Measurements from ENCODE around the gene USP1. TPM values are rescaled to one million over a fixed set of nuclear protein-coding genes. Genes with fewer than 3 reads are reported as not detected.

USP1 gene
- total and polyA plus RNA-seq, 10 of the 15 experiments (the other 5 are each of a cell fraction or from before 2014, with no cell fraction given) = 25.6 to 77.9 (median 48.1) TPM

- Histone ChIP-seq H3K9me3 (replicated peaks; ENCODE audit: control insufficient read depth, insufficient read depth, low read length) (no peaks in the 10 kb centered on the region), H2AFZ (ENCODE audit: control insufficient read depth, low read depth, low read length) (no peak overlapping the region), H3K4me2 (ENCODE audit: control insufficient read depth, insufficient read depth) (no peak overlapping the region), H4K20me1 (ENCODE audit: control insufficient read depth, insufficient read depth) (no peaks in the 10 kb centered on the region), H3K4me1 (ENCODE audit: control insufficient read depth, insufficient read depth, low read length) (no peaks in the 10 kb centered on the region), H3K4me3 (no peak overlapping the region), H3K27me3 (replicated peaks in 1 of 2; ENCODE audit: control insufficient read depth in 2 of 2, insufficient read depth in 2 of 2, low read length in 1 of 2) (no peaks in the 10 kb centered on the region), H3K36me3 (ENCODE audit: control insufficient read depth in 2 of 2, insufficient read depth in 2 of 2, low read length in 1 of 2) (no peaks in the 10 kb centered on the region), H3K9ac (ENCODE audit: control insufficient read depth, insufficient read depth, low read length) (no peak overlapping the region), H3K79me2 (ENCODE audit: control insufficient read depth, insufficient read depth, low read length) (no peaks in the 10 kb centered on the region), H3K27ac (ENCODE audit: control insufficient read depth, insufficient read depth) (no peak overlapping the region)
- TF ChIP-seq, protein P1, sequence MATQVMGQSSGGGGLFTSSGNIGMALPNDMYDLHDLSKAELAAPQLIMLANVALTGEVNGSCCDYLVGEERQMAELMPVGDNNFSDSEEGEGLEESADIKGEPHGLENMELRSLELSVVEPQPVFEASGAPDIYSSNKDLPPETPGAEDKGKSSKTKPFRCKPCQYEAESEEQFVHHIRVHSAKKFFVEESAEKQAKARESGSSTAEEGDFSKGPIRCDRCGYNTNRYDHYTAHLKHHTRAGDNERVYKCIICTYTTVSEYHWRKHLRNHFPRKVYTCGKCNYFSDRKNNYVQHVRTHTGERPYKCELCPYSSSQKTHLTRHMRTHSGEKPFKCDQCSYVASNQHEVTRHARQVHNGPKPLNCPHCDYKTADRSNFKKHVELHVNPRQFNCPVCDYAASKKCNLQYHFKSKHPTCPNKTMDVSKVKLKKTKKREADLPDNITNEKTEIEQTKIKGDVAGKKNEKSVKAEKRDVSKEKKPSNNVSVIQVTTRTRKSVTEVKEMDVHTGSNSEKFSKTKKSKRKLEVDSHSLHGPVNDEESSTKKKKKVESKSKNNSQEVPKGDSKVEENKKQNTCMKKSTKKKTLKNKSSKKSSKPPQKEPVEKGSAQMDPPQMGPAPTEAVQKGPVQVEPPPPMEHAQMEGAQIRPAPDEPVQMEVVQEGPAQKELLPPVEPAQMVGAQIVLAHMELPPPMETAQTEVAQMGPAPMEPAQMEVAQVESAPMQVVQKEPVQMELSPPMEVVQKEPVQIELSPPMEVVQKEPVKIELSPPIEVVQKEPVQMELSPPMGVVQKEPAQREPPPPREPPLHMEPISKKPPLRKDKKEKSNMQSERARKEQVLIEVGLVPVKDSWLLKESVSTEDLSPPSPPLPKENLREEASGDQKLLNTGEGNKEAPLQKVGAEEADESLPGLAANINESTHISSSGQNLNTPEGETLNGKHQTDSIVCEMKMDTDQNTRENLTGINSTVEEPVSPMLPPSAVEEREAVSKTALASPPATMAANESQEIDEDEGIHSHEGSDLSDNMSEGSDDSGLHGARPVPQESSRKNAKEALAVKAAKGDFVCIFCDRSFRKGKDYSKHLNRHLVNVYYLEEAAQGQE (IDR thresholded peaks at IDR 0.05; ENCODE audit: low read depth, low read length) = no peak
- no peak for TF ChIP-seq ZBTB33 (IDR thresholded peaks at IDR 0.05)
- no peak for TF ChIP-seq TARDBP (IDR thresholded peaks at IDR 0.05; ENCODE audit: borderline replicate concordance)
- no peak for TF ChIP-seq NRF1 (conservative IDR thresholded peaks at IDR 0.05; ENCODE audit: low read depth, low read length)
- no peak for TF ChIP-seq SMAD1 (IDR thresholded peaks at IDR 0.05; ENCODE audit: low read depth, partially characterized antibody)
- TF ChIP-seq CBFB (IDR thresholded peaks at IDR 0.05; ENCODE audit: low read depth) = no peak
- TF ChIP-seq NFXL1 (IDR thresholded peaks at IDR 0.05; ENCODE audit: borderline replicate concordance) = no peak
- no peak for TF ChIP-seq ZNF217 (IDR thresholded peaks at IDR 0.05)
- no peak for TF ChIP-seq CHD4 (IDR thresholded peaks at IDR 0.05)
- no peak for TF ChIP-seq ASH2L (IDR thresholded peaks at IDR 0.05; ENCODE audit: borderline replicate concordance, low read depth)
- POLR2A ChIA-PET = no interaction called here
- in situ Hi-C loops (cut with MboI) = no loop called here
- BruUV-seq (replicated peaks) = no TSS peak
- intact Hi-C loops (cut with micrococcal nuclease; ENCODE audit: unreplicated experiment) = no loop called here
- CTCF ChIA-PET = interaction anchor here (0.9 kb wide), 1 partner anchor 253 kb away, joined by 3 read pairs; no protein-coding TSS in a partner anchor
- 59% methylated on average over 4 of the region's 4 CpGs for WGBS (ENCODE audit: insufficient coverage, insufficient replicate concordance, low lambda C conversion rate, missing lambda C conversion rate)
- ATAC-seq (no peak), FAIRE-seq (no peak), DNase-seq (ENCODE audit: low read depth, low spot score) (no peak)
- RAD21 ChIA-PET (ENCODE audit: unreplicated experiment) = no interaction called here
- SMC1A ChIA-PET (ENCODE audit: uncharacterized antibody, unreplicated experiment) = no interaction called here
Measured at GRCh38 chr1:62428351-62428750, 8.5 kb upstream of the USP1 start.
